PC-9 (cell line): Measurements from ENCODE around the gene ZNRF3. TPM values are rescaled to one million over a fixed set of nuclear protein-coding genes. Genes with fewer than 3 reads are reported as not detected.

ENCODE experiments used
- BruUV-seq: library from RNA; stranded (reverse); fragments of 400-500 nt; replicated peaks from 2 replicates; lab custom pipeline; 2021; lab: Mats Ljungman, UMichigan
- CTCF ChIA-PET: fragments of 300-600 bp; sonication (Branson Sonifier 250); formaldehyde crosslinking; loops from one replicate; lab custom pipeline; 2022; ENCODE audit warnings: antibody characterized with exemption; lab: Charles Lee
- POLR2A ChIA-PET: fragments of 300-600 bp; sonication (Branson Sonifier 250); formaldehyde crosslinking; loops from one replicate; lab custom pipeline; 2022; ENCODE audit warnings: antibody characterized with exemption; ENCODE audit not compliant: unreplicated experiment; lab: Charles Lee
- DNase-seq, 2 experiments: peaks; one replicate each; pipeline versions ENCODE4 v3.0.0 to v3.0.0-alpha.2; 2015 to 2022; ENCODE audit warnings: mixed read lengths in 1 of 2
- H2AFZ ChIP-seq: fragments of 200-600 bp; sonication (generic); 2 replicates; pipeline ENCODE4 v1.8.1; 2017; ENCODE audit warnings: antibody characterized with exemption
- H3F3A ChIP-seq: fragments of 200-600 bp; sonication (generic); 2 replicates; pipeline ENCODE4 v1.8.1; 2017; ENCODE audit warnings: antibody characterized with exemption, mild to moderate bottlenecking, low read depth; ENCODE audit not compliant: insufficient read depth
- H3K27ac ChIP-seq: fragments of 200-600 bp; sonication (generic); 2 replicates; pipeline ENCODE4 v1.6.1; 2016; ENCODE audit warnings: mixed run types
- H3K27me3 ChIP-seq: fragments of 200-600 bp; sonication (generic); 2 replicates; pipeline ENCODE4 v1.6.1; 2016; ENCODE audit warnings: low read depth, mixed run types; ENCODE audit not compliant: insufficient read depth
- H3K36me3 ChIP-seq: fragments of 200-600 bp; sonication (generic); 2 replicates; pipeline ENCODE4 v1.6.1; 2016; ENCODE audit warnings: low read depth, mixed run types
- H3K4me1 ChIP-seq: fragments of 200-600 bp; sonication (generic); replicated peaks from 2 replicates; pipeline ENCODE4 v1.6.1; 2016; ENCODE audit warnings: mixed run types; ENCODE audit not compliant: insufficient read depth
- H3K4me2 ChIP-seq: fragments of 200-600 bp; sonication (generic); 2 replicates; pipeline ENCODE4 v1.6.1; 2017; ENCODE audit warnings: mixed run types
- H3K4me3 ChIP-seq: fragments of 200-600 bp; sonication (generic); 2 replicates; pipeline ENCODE4 v1.6.1; 2016; ENCODE audit warnings: mixed run types
- H3K79me2 ChIP-seq: fragments of 200-600 bp; sonication (generic); 2 replicates; pipeline ENCODE4 v1.6.1; 2017; ENCODE audit warnings: low read depth, mixed run types
- H3K9me2 ChIP-seq: fragments of 200-600 bp; sonication (generic); 2 replicates; pipeline ENCODE4 v1.8.1; 2017; ENCODE audit warnings: mild to moderate bottlenecking; ENCODE audit not compliant: insufficient read depth
- H3K9me3 ChIP-seq: fragments of 200-600 bp; sonication (generic); 2 replicates; pipeline ENCODE4 v1.8.1; 2016; ENCODE audit warnings: low read depth; ENCODE audit not compliant: insufficient read depth
- H4K20me1 ChIP-seq: fragments of 200-600 bp; sonication (generic); 2 replicates; pipeline ENCODE4 v1.8.1; 2017; ENCODE audit not compliant: insufficient read depth
- CTCF ChIP-seq: fragments of 200-600 bp; sonication (generic); conservative IDR thresholded peaks from 2 replicates; pipeline ENCODE4 v1.6.1; 2017; ENCODE audit warnings: mixed run types, antibody characterized with exemption, mild to moderate bottlenecking, moderate library complexity
- EZH2 ChIP-seq: fragments of 200-600 bp; sonication (generic); IDR thresholded peaks from 2 replicates; pipeline ENCODE4 v1.8.0; 2017; ENCODE audit warnings: antibody characterized with exemption, low read depth
- intact Hi-C: fragments of 100-400 bp; cut with micrococcal nuclease; formaldehyde crosslinking; loops from one replicate; pipeline ENCODE4 v1.10.0; 2022; ENCODE audit not compliant: unreplicated experiment
- total RNA-seq: library from RNA; stranded (reverse); gene quantifications from 2 replicates; pipeline ENCODE4 v1.2.3, GENCODE V29; 2021

Gene ZNRF3
- total RNA-seq, 1 experiment from 2014 or later: 5.2 TPM

DNA sequence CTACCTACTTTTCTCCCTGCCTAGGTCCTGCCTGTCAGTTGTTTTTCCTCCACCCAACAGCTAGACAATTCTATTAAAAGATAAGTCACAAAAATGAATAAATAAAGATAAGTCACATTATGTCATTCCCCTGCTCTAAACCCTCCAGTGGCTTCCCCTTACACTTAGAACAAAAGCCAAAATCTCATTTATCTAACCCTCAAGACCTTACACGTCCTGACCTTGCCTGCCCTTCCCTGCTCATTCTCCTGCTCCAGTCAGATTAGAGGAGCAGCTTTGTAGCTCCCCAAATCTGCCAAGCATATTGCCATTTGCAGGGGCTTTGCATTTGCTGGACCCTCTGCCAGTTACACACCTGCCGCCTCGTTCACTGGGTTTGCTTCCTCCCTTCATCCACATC is 206.1 kb downstream of the ZNRF3 start:
- no peaks in the 10 kb centered on the region for H3K9me2 ChIP-seq
- no peaks in the 10 kb centered on the region for H3K9me3 ChIP-seq
- H3K27ac ChIP-seq: no peak overlapping the region
- no peaks in the 10 kb centered on the region for H3K79me2 ChIP-seq
- BruUV-seq: no TSS peak
- H2AFZ ChIP-seq: no peak overlapping the region
- no peaks in the 10 kb centered on the region for H4K20me1 ChIP-seq
- TF ChIP-seq CTCF (no peak), EZH2 (no peak)
- no peak overlapping the region for H3K4me3 ChIP-seq
- POLR2A ChIA-PET: no interaction called here
- H3K4me1 ChIP-seq: no peaks in the 10 kb centered on the region
- no peaks in the 10 kb centered on the region for H3K36me3 ChIP-seq
- no peak for DNase-seq
- no peaks in the 10 kb centered on the region for H3K27me3 ChIP-seq
- H3F3A ChIP-seq: no peaks in the 10 kb centered on the region
- H3K4me2 ChIP-seq: no peak overlapping the region
- CTCF ChIA-PET: no interaction called here
- intact Hi-C loops: no loop called here

DNA sequence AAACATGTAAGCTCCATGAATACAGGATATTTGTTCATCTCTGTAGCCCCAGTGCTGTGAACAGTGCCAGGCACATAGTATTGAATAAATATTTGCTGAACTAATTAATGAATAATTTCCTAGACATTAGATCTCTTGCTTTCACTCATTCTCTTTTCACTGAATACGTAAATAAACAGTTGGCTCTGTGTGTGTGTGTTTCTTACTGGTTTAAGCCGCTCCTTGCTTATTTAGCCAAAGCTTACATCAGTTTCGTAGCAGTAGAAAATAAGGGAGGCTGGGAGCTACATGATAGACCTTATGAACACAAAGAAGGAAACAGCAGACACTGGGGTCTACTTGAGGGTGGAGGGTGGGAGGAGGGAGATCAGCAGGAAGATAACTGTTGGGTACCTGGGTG is 206.7 kb downstream of the ZNRF3 start:
- Histone ChIP-seq H3K27ac (no peak overlapping the region), H2AFZ (no peak overlapping the region), H3K9me2 (no peaks in the 10 kb centered on the region), H3K27me3 (no peaks in the 10 kb centered on the region), H3F3A (no peaks in the 10 kb centered on the region), H3K4me3 (no peak overlapping the region), H3K36me3 (no peaks in the 10 kb centered on the region), H3K79me2 (no peaks in the 10 kb centered on the region), H3K4me1 (no peaks in the 10 kb centered on the region), H3K9me3 (no peaks in the 10 kb centered on the region), H4K20me1 (no peaks in the 10 kb centered on the region), H3K4me2 (no peak overlapping the region)
- POLR2A ChIA-PET: no interaction called here
- TF ChIP-seq CTCF (no peak), EZH2 (no peak)
- CTCF ChIA-PET: no interaction called here
- no TSS peak for BruUV-seq
- intact Hi-C loops: no loop called here
- DNase-seq: no peak

GRCh38 chr22:29092243-29092642 is 208.9 kb downstream of the ZNRF3 start:
- Histone ChIP-seq H3K27ac (no peak overlapping the region), H3K36me3 (no peaks in the 10 kb centered on the region), H3F3A (no peaks in the 10 kb centered on the region), H3K9me2 (no peaks in the 10 kb centered on the region), H3K27me3 (no peaks in the 10 kb centered on the region), H3K9me3 (no peaks in the 10 kb centered on the region), H3K4me2 (no peak overlapping the region), H4K20me1 (no peaks in the 10 kb centered on the region), H3K4me3 (no peak overlapping the region), H2AFZ (no peak overlapping the region), H3K4me1 (peaks cover 10% of the 10 kb centered on the region; the same call in 1 of the 2 replicates), H3K79me2 (no peaks in the 10 kb centered on the region)
- ChIA-PET CTCF (no interaction called here), POLR2A (no interaction called here)
- intact Hi-C loops: no loop called here
- BruUV-seq: no TSS peak
- no peak for TF ChIP-seq EZH2
- TF ChIP-seq CTCF: no peak
- no peak for DNase-seq
